NCI-H2227 treated with DMSO at 0.1 percent for 48 hours (cell line): ENCODE measurements around the gene CACNA1A.

Experiments
- DNase-seq: peaks from one replicate; lab custom pipeline; 2025; lab: John Stamatoyannopoulos, UW

Gene CACNA1A

GRCh38 chr19:13309864-13310263, 196.4 kb downstream of the CACNA1A start:
- DNase-seq, result no peak

- DNase-seq, result no peak
Measured at GRCh38 chr19:13303381-13304129, 202.7 kb downstream of the CACNA1A start.

- no peak for DNase-seq
Measured at GRCh38 chr19:13302526-13303270, 203.6 kb downstream of the CACNA1A start.

GRCh38 chr19:13301627-13302334, 204.5 kb downstream of the CACNA1A start:
- DNase-seq, result no peak

GRCh38 chr19:13300421-13301030, 205.8 kb downstream of the CACNA1A start:
- DNase-seq, result no peak

- DNase-seq, result no peak
Measured at GRCh38 chr19:13299838-13300237, 206.4 kb downstream of the CACNA1A start.

GRCh38 chr19:13298565-13299481, 207.5 kb downstream of the CACNA1A start:
- no peak for DNase-seq

GRCh38 chr19:13297023-13297422, 209.3 kb downstream of the CACNA1A start:
- DNase-seq, result no peak

GRCh38 chr19:13294812-13295567, 211.3 kb downstream of the CACNA1A start:
- no peak for DNase-seq

- no peak for DNase-seq
Measured at GRCh38 chr19:13291913-13292312, 214.4 kb downstream of the CACNA1A start.

- DNase-seq, result no peak
Measured at GRCh38 chr19:13290741-13291140, 215.5 kb downstream of the CACNA1A start.

- no peak for DNase-seq
Measured at GRCh38 chr19:13289295-13289694, 217.0 kb downstream of the CACNA1A start.

- DNase-seq, result no peak
Measured at GRCh38 chr19:13286195-13286985, 219.9 kb downstream of the CACNA1A start.

GRCh38 chr19:13284929-13285928, 221.1 kb downstream of the CACNA1A start:
- DNase-seq, result no peak

GRCh38 chr19:13283871-13284270, 222.4 kb downstream of the CACNA1A start:
- no peak for DNase-seq

- DNase-seq, result no peak
Measured at GRCh38 chr19:13282486-13283065, 223.7 kb downstream of the CACNA1A start.

GRCh38 chr19:13281567-13282291, 224.6 kb downstream of the CACNA1A start:
- no peak for DNase-seq
